Measurements from ENCODE around the gene HNRNPAB. TPM values are rescaled to one million over a fixed set of nuclear protein-coding genes. Genes with fewer than 3 reads are reported as not detected.
A peak's percentile ranks its signal among the peaks of the same experiment; 100 is the strongest.

HNRNPAB gene
- total and polyA plus RNA-seq, 9 of the 15 experiments (the other 6 are each of a cell fraction or from before 2014, with no cell fraction given): 34.6 to 425 (median 236) TPM

DNA sequence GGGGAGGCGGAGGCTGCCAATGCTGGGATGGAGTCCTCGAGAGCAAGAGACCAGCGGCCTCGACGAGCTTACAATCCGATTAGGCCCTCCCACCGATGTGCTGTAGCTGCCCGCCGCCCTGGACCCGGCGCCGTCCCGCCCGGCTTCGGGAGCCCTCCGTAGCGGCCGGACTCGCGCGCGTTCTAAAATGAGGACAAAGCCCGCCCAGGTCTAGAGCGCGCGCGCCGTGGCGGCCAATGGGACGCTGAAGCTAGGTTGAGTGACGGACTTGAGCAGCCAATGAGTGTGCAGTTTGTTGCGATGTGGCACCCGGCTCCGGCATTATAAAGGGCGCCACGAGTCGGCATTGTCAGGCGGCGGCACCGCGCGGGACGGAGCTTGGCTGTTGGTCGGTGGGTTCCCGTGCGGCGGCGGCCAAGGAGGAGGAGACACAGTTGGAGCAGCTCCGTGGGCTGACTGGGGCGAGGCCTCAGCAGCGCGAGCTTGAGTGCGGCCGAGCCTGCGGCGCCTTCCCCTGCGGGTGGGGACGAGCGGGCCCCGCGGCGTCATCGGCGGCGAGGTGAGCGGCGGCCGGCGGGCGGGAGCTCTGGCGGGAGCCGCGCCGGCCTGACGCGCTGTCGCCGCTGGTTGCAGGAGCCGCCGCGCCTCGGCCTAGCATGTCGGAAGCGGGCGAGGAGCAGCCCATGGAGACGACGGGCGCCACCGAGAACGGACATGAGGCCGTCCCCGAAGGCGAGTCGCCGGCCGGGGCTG lies at the start of gene HNRNPAB (continued):
- TF ChIP-seq, protein P1, sequence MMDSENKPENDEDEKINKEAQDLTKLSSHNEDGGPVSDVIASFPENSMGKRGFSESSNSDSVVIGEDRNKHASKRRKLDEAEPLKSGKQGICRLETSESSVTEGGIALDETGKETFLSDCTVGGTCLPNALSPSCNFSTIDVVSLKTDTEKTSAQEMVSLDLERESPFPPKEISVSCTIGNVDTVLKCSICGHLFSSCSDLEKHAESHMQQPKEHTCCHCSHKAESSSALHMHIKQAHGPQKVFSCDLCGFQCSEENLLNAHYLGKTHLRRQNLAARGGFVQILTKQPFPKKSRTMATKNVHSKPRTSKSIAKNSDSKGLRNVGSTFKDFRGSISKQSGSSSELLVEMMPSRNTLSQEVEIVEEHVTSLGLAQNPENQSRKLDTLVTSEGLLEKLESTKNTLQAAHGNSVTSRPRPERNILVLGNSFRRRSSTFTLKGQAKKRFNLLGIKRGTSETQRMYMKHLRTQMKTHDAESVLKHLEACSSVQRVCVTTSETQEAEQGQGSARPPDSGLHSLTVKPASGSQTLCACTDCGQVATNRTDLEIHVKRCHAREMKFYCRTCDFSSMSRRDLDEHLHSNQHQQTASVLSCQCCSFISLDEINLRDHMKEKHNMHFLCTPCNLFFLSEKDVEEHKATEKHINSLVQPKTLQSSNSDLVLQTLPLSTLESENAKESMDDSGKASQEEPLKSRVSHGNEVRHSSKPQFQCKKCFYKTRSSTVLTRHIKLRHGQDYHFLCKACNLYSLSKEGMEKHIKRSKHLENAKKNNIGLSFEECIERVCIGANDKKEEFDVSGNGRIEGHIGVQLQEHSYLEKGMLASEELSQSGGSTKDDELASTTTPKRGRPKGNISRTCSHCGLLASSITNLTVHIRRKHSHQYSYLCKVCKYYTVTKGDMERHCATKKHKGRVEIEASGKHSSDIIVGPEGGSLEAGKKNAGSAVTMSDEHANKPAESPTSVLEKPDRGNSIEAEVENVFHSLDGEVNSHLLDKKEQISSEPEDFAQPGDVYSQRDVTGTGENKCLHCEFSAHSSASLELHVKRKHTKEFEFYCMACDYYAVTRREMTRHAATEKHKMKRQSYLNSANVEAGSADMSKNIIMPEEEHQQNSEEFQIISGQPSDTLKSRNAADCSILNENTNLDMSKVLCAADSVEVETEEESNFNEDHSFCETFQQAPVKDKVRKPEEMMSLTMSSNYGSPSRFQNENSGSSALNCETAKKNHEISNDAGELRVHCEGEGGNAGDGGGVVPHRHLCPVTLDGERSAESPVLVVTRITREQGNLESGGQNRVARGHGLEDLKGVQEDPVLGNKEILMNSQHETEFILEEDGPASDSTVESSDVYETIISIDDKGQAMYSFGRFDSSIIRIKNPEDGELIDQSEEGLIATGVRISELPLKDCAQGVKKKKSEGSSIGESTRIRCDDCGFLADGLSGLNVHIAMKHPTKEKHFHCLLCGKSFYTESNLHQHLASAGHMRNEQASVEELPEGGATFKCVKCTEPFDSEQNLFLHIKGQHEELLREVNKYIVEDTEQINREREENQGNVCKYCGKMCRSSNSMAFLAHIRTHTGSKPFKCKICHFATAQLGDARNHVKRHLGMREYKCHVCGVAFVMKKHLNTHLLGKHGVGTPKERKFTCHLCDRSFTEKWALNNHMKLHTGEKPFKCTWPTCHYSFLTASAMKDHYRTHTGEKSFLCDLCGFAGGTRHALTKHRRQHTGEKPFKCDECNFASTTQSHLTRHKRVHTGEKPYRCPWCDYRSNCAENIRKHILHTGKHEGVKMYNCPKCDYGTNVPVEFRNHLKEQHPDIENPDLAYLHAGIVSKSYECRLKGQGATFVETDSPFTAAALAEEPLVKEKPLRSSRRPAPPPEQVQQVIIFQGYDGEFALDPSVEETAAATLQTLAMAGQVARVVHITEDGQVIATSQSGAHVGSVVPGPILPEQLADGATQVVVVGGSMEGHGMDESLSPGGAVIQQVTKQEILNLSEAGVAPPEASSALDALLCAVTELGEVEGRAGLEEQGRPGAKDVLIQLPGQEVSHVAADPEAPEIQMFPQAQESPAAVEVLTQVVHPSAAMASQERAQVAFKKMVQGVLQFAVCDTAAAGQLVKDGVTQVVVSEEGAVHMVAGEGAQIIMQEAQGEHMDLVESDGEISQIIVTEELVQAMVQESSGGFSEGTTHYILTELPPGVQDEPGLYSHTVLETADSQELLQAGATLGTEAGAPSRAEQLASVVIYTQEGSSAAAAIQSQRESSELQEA (IDR thresholded peaks at IDR 0.05; ENCODE audit: low read depth): no peak
- TF ChIP-seq GTF2E2 (tag; IDR thresholded peaks at IDR 0.05): peak; percentile 71; the same call in 1 of the 2 replicates
- TF ChIP-seq CBX3 (IDR thresholded peaks at IDR 0.05; ENCODE audit: borderline replicate concordance in 1 of 2, low read length in 2 of 2): no peak
- TF ChIP-seq HMGN3 (IDR thresholded peaks at IDR 0.05; ENCODE audit: borderline replicate concordance, extremely low read depth, insufficient read length, low read depth, low read length): peak; percentile 76
- TF ChIP-seq EHMT2 (IDR thresholded peaks at IDR 0.05): no peak
- peak; percentile 97 for TF ChIP-seq FIP1L1 (IDR thresholded peaks at IDR 0.05; ENCODE audit: low read depth, low read length, poor library complexity, severe bottlenecking)
- TF ChIP-seq NBN (IDR thresholded peaks at IDR 0.05; ENCODE audit: low read depth): no peak
- TF ChIP-seq ZNF174 (CRISPR knock-in tag; IDR thresholded peaks at IDR 0.05): no peak
- TF ChIP-seq HMG20A (CRISPR knock-in tag; conservative IDR thresholded peaks at IDR 0.05): no peak
- TF ChIP-seq SREBF1 (IDR thresholded peaks at IDR 0.05; ENCODE audit: borderline replicate concordance, low read depth, low read length): no peak
- peak; percentile 64; the same call in 1 of the 2 replicates for TF ChIP-seq E2F3 (CRISPR knock-in tag; IDR thresholded peaks at IDR 0.05)
- no peak for TF ChIP-seq MTA2 (IDR thresholded peaks at IDR 0.05; ENCODE audit: low read depth)
- TF ChIP-seq, protein P2, sequence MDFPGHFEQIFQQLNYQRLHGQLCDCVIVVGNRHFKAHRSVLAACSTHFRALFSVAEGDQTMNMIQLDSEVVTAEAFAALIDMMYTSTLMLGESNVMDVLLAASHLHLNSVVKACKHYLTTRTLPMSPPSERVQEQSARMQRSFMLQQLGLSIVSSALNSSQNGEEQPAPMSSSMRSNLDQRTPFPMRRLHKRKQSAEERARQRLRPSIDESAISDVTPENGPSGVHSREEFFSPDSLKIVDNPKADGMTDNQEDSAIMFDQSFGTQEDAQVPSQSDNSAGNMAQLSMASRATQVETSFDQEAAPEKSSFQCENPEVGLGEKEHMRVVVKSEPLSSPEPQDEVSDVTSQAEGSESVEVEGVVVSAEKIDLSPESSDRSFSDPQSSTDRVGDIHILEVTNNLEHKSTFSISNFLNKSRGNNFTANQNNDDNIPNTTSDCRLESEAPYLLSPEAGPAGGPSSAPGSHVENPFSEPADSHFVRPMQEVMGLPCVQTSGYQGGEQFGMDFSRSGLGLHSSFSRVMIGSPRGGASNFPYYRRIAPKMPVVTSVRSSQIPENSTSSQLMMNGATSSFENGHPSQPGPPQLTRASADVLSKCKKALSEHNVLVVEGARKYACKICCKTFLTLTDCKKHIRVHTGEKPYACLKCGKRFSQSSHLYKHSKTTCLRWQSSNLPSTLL (IDR thresholded peaks at IDR 0.05): no peak
- no peak for TF ChIP-seq ZNF589 (CRISPR knock-in tag; IDR thresholded peaks at IDR 0.05; ENCODE audit: low read depth)

Measured in K562 (cell line).